WTC11 (cell line): Measurements from ENCODE around the gene COL27A1. TPM values are rescaled to one million over a fixed set of nuclear protein-coding genes. Genes with fewer than 3 reads are reported as not detected.

ENCODE experiments used
- ATAC-seq: fragments of 200-7000 bp; cut with Tn5 transposase; 2 replicates; pipeline ENCODE4 v1.10.0; 2021; ENCODE audit warnings: mild to moderate bottlenecking, moderate library complexity
- CTCF ChIA-PET: fragments of 300-600 bp; sonication (Branson Sonifier 250); formaldehyde crosslinking; loops from one replicate; lab custom pipeline; 2021; ENCODE audit warnings: antibody characterized with exemption; lab: Charles Lee
- POLR2A ChIA-PET: fragments of 350-600 bp; sonication (Branson Sonifier 250); formaldehyde crosslinking; loops from one replicate; lab custom pipeline; 2021; ENCODE audit warnings: antibody characterized with exemption; lab: Charles Lee
- DNase-seq: peaks from one replicate; pipeline ENCODE4 v3.0.0; 2021; ENCODE audit warnings: low spot score
- H3K27ac Mint-ChIP-seq: 2 replicates; pipeline ENCODE4 v1.8.0; 2021; ENCODE audit warnings: mixed read lengths
- H3K27me3 Mint-ChIP-seq: 2 replicates; pipeline ENCODE4 v1.8.0; 2021; ENCODE audit warnings: low read depth, mild to moderate bottlenecking, moderate library complexity, mixed read lengths
- H3K36me3 Mint-ChIP-seq: 2 replicates; pipeline ENCODE4 v1.8.0; 2021; ENCODE audit warnings: mixed read lengths
- H3K4me1 Mint-ChIP-seq: 2 replicates; pipeline ENCODE4 v1.8.0; 2022; ENCODE audit warnings: mixed read lengths
- H3K4me3 Mint-ChIP-seq: 2 replicates; pipeline ENCODE4 v1.8.0; 2021; ENCODE audit warnings: mild to moderate bottlenecking, moderate library complexity, mixed read lengths
- H3K9me3 Mint-ChIP-seq: 2 replicates; pipeline ENCODE4 v1.8.0; 2021; ENCODE audit warnings: mixed read lengths
- ATF1 ChIP-seq: sonication (generic); formaldehyde crosslinking; IDR thresholded peaks from 2 replicates; pipeline ENCODE4 v1.8.1; 2023; ENCODE audit warnings: mild to moderate bottlenecking, moderate library complexity, missing genetic modification reagents
- ATF6 ChIP-seq: sonication (generic); formaldehyde crosslinking; IDR thresholded peaks from 2 replicates; pipeline ENCODE4 v1.8.1; 2023; ENCODE audit warnings: mild to moderate bottlenecking, missing genetic modification reagents
- FOXP1 ChIP-seq: sonication (generic); formaldehyde crosslinking; IDR thresholded peaks from 2 replicates; pipeline ENCODE4 v1.8.0; 2022; ENCODE audit warnings: missing genetic modification reagents, mild to moderate bottlenecking, moderate library complexity, borderline replicate concordance
- NFE2L1 ChIP-seq: sonication (generic); formaldehyde crosslinking; IDR thresholded peaks from 2 replicates; pipeline ENCODE4 v1.8.1; 2023; ENCODE audit warnings: missing genetic modification reagents
- NFYB ChIP-seq: sonication (generic); formaldehyde crosslinking; conservative IDR thresholded peaks from 2 replicates; pipeline ENCODE4 v1.8.0; 2022; ENCODE audit warnings: low read depth, missing genetic modification reagents
- NR1H2 ChIP-seq: sonication (generic); formaldehyde crosslinking; IDR thresholded peaks from 2 replicates; pipeline ENCODE4 v1.9.0; 2021; ENCODE audit warnings: mild to moderate bottlenecking, moderate library complexity, missing genetic modification reagents
- NR3C1 ChIP-seq: sonication (generic); formaldehyde crosslinking; conservative IDR thresholded peaks from 2 replicates; pipeline ENCODE4 v1.8.1; 2023; ENCODE audit warnings: low read depth, mild to moderate bottlenecking, missing genetic modification reagents
- OVOL2 ChIP-seq: fragments of 250-450 bp; sonication (Bioruptor Pico); IDR thresholded peaks from 2 replicates; pipeline ENCODE4 v1.9.0; 2021; ENCODE audit warnings: mild to moderate bottlenecking, borderline replicate concordance
- PRDM15 ChIP-seq: sonication (generic); formaldehyde crosslinking; IDR thresholded peaks from 2 replicates; pipeline ENCODE4 v1.8.0; 2022; ENCODE audit warnings: missing genetic modification reagents
- PREB ChIP-seq: sonication (generic); formaldehyde crosslinking; IDR thresholded peaks from 2 replicates; pipeline ENCODE4 v1.8.1; 2022; ENCODE audit warnings: mild to moderate bottlenecking, missing genetic modification reagents, moderate library complexity, borderline replicate concordance
- ZBTB21 ChIP-seq: sonication (generic); formaldehyde crosslinking; IDR thresholded peaks from 2 replicates; pipeline ENCODE4 v1.8.1; 2023; ENCODE audit warnings: mild to moderate bottlenecking, missing genetic modification reagents, borderline replicate concordance
- ZNF121 ChIP-seq: sonication (generic); formaldehyde crosslinking; IDR thresholded peaks from 2 replicates; pipeline ENCODE4 v1.8.0; 2023; ENCODE audit warnings: missing genetic modification reagents
- total RNA-seq: library from RNA; stranded (reverse); gene quantifications from 3 replicates; pipeline ENCODE4 v1.2.3, GENCODE V29; 2021
- TF ChIP-seq, protein P1 (sequence below): fragments of 250-450 bp; sonication (Bioruptor Pico); IDR thresholded peaks from 2 replicates; pipeline ENCODE4 v2.1.2; 2022; ENCODE audit warnings: mild to moderate bottlenecking, moderate library complexity
- TF ChIP-seq, protein P2 (sequence below): sonication (generic); formaldehyde crosslinking; IDR thresholded peaks from 2 replicates; pipeline ENCODE4 v1.8.0; 2022; ENCODE audit warnings: mild to moderate bottlenecking, missing genetic modification reagents
- TF ChIP-seq, protein P3 (sequence below): sonication (generic); formaldehyde crosslinking; IDR thresholded peaks from 2 replicates; pipeline ENCODE4 v1.8.1; 2023; ENCODE audit warnings: mild to moderate bottlenecking, missing genetic modification reagents, moderate library complexity
- TF ChIP-seq, protein P4 (sequence below): sonication (generic); formaldehyde crosslinking; IDR thresholded peaks from 2 replicates; pipeline ENCODE4 v1.8.1; 2022; ENCODE audit warnings: mild to moderate bottlenecking, moderate library complexity, missing genetic modification reagents
- TF ChIP-seq, protein P5 (sequence below): sonication (generic); formaldehyde crosslinking; IDR thresholded peaks from 2 replicates; pipeline ENCODE4 v1.8.0; 2022; ENCODE audit warnings: mild to moderate bottlenecking, missing genetic modification reagents

The COL27A1 gene
- total RNA-seq, 1 experiment from 2014 or later, result 47.5 TPM

DNA sequence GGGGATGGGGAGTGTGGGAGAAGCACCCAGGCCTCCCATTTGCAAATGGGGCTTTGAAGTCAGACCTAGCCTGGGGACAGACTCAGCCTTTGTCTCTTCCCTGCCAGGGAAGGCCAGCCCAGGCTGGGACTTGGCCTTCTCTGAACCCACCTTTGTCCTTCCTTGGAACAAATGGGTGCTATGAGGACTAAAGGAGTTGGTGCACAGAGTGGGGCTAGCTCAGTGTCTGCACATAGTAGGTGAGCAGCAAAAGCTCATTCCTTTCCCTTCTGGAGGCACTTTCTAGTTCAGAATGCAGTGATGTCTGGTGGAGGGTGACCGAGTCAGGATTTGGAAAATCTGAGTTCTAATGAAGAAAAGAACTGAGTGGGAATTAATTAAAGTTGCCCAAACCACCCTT, 37.2 kb downstream of the COL27A1 start (continued):
- TF ChIP-seq, protein P1, sequence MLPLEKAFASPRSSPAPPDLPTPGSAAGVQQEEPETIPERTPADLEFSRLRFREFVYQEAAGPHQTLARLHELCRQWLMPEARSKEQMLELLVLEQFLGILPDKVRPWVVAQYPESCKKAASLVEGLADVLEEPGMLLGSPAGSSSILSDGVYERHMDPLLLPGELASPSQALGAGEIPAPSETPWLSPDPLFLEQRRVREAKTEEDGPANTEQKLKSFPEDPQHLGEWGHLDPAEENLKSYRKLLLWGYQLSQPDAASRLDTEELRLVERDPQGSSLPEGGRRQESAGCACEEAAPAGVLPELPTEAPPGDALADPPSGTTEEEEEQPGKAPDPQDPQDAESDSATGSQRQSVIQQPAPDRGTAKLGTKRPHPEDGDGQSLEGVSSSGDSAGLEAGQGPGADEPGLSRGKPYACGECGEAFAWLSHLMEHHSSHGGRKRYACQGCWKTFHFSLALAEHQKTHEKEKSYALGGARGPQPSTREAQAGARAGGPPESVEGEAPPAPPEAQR, result no peak
- TF ChIP-seq ATF6 (no peak), ZBTB21 (CRISPR knock-in tag) (no peak), NR3C1 (CRISPR knock-in tag) (no peak), PRDM15 (CRISPR knock-in tag) (no peak)
- TF ChIP-seq, protein P2, sequence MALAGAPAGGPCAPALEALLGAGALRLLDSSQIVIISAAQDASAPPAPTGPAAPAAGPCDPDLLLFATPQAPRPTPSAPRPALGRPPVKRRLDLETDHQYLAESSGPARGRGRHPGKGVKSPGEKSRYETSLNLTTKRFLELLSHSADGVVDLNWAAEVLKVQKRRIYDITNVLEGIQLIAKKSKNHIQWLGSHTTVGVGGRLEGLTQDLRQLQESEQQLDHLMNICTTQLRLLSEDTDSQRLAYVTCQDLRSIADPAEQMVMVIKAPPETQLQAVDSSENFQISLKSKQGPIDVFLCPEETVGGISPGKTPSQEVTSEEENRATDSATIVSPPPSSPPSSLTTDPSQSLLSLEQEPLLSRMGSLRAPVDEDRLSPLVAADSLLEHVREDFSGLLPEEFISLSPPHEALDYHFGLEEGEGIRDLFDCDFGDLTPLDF (CRISPR knock-in tag), result no peak
- TF ChIP-seq, protein P3, sequence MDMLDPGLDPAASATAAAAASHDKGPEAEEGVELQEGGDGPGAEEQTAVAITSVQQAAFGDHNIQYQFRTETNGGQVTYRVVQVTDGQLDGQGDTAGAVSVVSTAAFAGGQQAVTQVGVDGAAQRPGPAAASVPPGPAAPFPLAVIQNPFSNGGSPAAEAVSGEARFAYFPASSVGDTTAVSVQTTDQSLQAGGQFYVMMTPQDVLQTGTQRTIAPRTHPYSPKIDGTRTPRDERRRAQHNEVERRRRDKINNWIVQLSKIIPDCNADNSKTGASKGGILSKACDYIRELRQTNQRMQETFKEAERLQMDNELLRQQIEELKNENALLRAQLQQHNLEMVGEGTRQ (CRISPR knock-in tag), result no peak

DNA sequence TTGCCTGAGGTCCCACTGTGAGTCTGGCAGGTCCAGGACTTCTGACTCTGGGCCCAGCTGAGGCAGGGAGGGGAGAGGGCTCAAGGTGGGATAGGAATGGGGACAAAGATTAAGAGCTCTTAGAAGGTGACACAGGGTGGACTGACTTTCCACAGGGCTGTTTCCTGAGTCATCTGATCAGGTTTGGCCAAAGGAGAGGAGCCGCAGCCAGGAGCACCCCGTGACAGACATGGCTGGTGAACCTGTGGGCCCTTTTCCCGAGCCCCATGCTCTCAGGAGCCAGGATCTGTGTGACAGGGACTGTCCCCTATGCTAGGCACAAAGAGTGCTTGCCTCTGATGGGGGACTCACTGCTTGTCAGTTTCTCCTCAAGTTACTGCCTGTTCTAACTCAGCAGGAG, 37.8 kb downstream of the COL27A1 start:
- peaks cover 36% of the 10 kb centered on the region for H3K36me3 Mint-ChIP-seq
- ATAC-seq (no peak), DNase-seq (no peak)
- POLR2A ChIA-PET, result no interaction called here
- H3K27ac Mint-ChIP-seq, result no peak overlapping the region
- CTCF ChIA-PET, result interaction anchor here (1.6 kb wide), 1 partner anchor 110 kb away, joined by 4 read pairs; no protein-coding TSS in a partner anchor
- no peak overlapping the region for H3K4me3 Mint-ChIP-seq
- no peaks in the 10 kb centered on the region; the same call in 1 of the 2 replicates for H3K27me3 Mint-ChIP-seq
- peaks cover 1% of the 10 kb centered on the region; the same call in 1 of the 2 replicates for H3K4me1 Mint-ChIP-seq
- TF ChIP-seq, protein P4, sequence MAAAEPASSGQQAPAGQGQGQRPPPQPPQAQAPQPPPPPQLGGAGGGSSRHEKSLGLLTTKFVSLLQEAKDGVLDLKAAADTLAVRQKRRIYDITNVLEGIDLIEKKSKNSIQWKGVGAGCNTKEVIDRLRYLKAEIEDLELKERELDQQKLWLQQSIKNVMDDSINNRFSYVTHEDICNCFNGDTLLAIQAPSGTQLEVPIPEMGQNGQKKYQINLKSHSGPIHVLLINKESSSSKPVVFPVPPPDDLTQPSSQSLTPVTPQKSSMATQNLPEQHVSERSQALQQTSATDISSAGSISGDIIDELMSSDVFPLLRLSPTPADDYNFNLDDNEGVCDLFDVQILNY (CRISPR knock-in tag), result no peak
- TF ChIP-seq ZNF121 (no peak), OVOL2 (CRISPR knock-in tag) (no peak)
- H3K9me3 Mint-ChIP-seq, result peaks cover 30% of the 10 kb centered on the region

DNA sequence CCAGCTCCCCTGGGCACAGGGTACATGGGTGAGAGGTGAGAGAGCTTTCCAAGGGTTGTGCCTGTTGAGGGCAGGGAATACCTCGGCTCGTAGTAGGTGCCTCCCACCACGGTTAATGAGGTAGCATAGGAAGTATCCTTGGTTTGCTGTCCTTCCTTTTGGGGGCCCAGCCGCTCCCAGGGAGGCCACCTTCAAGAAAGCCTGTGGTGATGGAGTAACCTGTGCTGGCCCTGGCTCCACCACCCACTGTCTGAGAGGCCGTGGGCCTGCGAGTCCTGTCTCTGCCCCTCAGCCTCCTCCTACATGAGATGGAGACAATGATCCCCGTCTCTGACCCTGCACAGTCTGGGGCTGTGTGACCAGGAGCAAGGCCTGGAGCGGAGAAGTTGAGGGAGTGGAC, 40.8 kb downstream of the COL27A1 start:
- Mint-ChIP-seq H3K36me3 (peaks cover 12% of the 10 kb centered on the region), H3K4me3 (no peak overlapping the region), H3K27me3 (no peaks in the 10 kb centered on the region; the same call in 1 of the 2 replicates), H3K4me1 (peaks cover 2% of the 10 kb centered on the region; the same call in 1 of the 2 replicates), H3K27ac (no peak overlapping the region), H3K9me3 (peaks cover 7% of the 10 kb centered on the region)
- ATAC-seq (no peak), DNase-seq (no peak)
- ChIA-PET CTCF (no interaction called here), POLR2A (no interaction called here)
- TF ChIP-seq NFYB (CRISPR knock-in tag) (no peak), PREB (CRISPR knock-in tag) (no peak), ATF1 (CRISPR knock-in tag) (no peak), NFE2L1 (no peak), NR1H2 (CRISPR knock-in tag) (no peak), ZBTB21 (CRISPR knock-in tag) (no peak), FOXP1 (CRISPR knock-in tag) (no peak)
- TF ChIP-seq, protein P2 (CRISPR knock-in tag), result no peak
- TF ChIP-seq, protein P5, sequence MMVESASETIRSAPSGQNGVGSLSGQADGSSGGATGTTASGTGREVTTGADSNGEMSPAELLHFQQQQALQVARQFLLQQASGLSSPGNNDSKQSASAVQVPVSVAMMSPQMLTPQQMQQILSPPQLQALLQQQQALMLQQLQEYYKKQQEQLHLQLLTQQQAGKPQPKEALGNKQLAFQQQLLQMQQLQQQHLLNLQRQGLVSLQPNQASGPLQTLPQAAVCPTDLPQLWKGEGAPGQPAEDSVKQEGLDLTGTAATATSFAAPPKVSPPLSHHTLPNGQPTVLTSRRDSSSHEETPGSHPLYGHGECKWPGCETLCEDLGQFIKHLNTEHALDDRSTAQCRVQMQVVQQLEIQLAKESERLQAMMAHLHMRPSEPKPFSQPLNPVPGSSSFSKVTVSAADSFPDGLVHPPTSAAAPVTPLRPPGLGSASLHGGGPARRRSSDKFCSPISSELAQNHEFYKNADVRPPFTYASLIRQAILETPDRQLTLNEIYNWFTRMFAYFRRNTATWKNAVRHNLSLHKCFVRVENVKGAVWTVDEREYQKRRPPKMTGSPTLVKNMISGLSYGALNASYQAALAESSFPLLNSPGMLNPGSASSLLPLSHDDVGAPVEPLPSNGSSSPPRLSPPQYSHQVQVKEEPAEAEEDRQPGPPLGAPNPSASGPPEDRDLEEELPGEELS, result no peak
